Muscle of leg (tissue), 11 donors: ENCODE measurements around the gene TMOD1. TPM values are rescaled to one million over a fixed set of nuclear protein-coding genes. Genes with fewer than 3 reads are reported as not detected.

ENCODE experiments used
- DNase-seq: peaks from one replicate; pipeline ENCODE4 v3.0.0; 2013
- H3K27ac ChIP-seq: one replicate; pipeline ENCODE4 v1.5.1; 2013; ENCODE audit warnings: mild to moderate bottlenecking, low read length, control low read depth
- H3K27me3 ChIP-seq: one replicate; pipeline ENCODE4 v1.6.1; 2013; ENCODE audit warnings: low read length; ENCODE audit not compliant: control insufficient read depth, insufficient read depth
- H3K36me3 ChIP-seq: one replicate; pipeline ENCODE4 v1.6.1; 2013; ENCODE audit warnings: low read length; ENCODE audit not compliant: control insufficient read depth, insufficient read depth
- H3K4me1 ChIP-seq: one replicate; pipeline ENCODE4 v1.6.1; 2013; ENCODE audit warnings: low read length; ENCODE audit not compliant: control insufficient read depth, insufficient read depth
- H3K4me3 ChIP-seq: one replicate; pipeline ENCODE4 v1.5.1; 2013; ENCODE audit warnings: low read length, control low read depth
- H3K9me3 ChIP-seq: replicated peaks from 2 replicates; pipeline ENCODE4 v1.6.1; 2013; ENCODE audit warnings: low read depth, low read length; ENCODE audit not compliant: control insufficient read depth
- WGBS: methylation state at CpG from one replicate; pipeline ENCODE4 v1.1.5; 2013; ENCODE audit warnings: missing lambda C conversion rate; ENCODE audit not compliant: insufficient coverage; 5-methylcytosine and 5-hydroxymethylcytosine counted together
- polyA plus RNA-seq, 8 donors: library from polyadenylated mRNA; unstranded; fragments of 120-200 nt; gene quantifications; one replicate each; pipeline versions ENCODE4 v1.2.1 to v1.2.3, GENCODE V29; 2013; ENCODE audit warnings: inconsistent platforms in 1 of 8, low replicate concordance in 1 of 8; ENCODE audit not compliant: insufficient read length in 8 of 8, insufficient read depth in 1 of 8
- total RNA-seq: library from RNA; stranded (reverse); fragments of 120-200 nt; gene quantifications from one replicate; pipeline ENCODE4 v1.2.4, GENCODE V29; 2013

Gene TMOD1
- total and polyA plus RNA-seq, 9 donors = 46.1 to 139 (median 102) TPM

DNA sequence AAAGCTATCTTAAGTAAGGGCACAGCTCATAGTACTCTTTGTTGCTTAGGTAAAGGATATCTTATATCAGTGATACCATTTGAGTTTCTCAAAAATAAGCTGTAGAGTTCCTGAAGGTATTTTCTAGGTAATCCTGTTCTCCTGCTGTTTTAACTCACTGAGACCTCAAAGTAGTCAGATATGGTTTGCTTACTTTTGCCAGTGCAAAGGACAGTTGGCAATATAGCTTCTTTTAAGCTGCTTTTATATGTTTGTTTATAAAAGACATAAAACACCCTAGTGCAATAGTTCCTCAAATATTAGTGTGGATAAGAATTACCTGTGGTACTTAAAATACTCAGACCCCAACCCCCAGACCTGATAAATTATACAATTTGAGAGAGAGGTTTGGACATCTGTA is 144.3 kb downstream of the TMOD1 start:
- H3K36me3 ChIP-seq = peaks cover 21% of the 10 kb centered on the region
- no peak overlapping the region for H3K4me3 ChIP-seq
- no peaks in the 10 kb centered on the region for H3K9me3 ChIP-seq
- DNase-seq = no peak
- no peak overlapping the region for H3K27ac ChIP-seq
- H3K27me3 ChIP-seq = no peaks in the 10 kb centered on the region
- H3K4me1 ChIP-seq = no peaks in the 10 kb centered on the region

DNA sequence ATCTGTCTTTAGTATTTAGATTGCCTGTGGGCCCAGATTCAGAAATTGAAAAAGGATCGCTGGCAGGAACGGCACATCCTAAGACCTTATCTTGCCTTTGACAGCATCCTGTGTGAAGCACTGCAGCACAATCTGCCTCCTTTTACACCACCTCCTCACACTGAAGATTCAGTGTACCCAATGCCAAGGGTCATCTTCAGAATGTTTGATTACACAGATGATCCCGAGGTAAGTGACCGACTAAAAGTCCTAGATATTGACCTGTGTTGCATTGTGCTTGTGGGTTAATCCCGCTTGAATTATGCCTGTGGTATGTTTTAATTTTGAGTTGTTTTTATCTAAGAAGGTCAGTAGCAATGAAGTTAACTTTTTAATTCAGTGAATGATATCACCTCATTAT is 146.5 kb downstream of the TMOD1 start:
- DNase-seq = no peak
- Histone ChIP-seq H3K9me3 (no peaks in the 10 kb centered on the region), H3K36me3 (peaks cover 30% of the 10 kb centered on the region), H3K27ac (no peak overlapping the region), H3K4me1 (no peaks in the 10 kb centered on the region), H3K4me3 (no peak overlapping the region), H3K27me3 (no peaks in the 10 kb centered on the region)
- WGBS = 95% methylated on average over 4 of the region's 5 CpGs

Other genes with a start within 250 kb of the TMOD1 start
- gene CCDC180, start 194.0 kb upstream of the TMOD1 start, total RNA-seq = 7.4 TPM
- 10 to 100 TPM in 3 of 8 donors, 1 to 10 TPM in 5; 4.5 to 16.0 (median 8.2) TPM for gene CCDC180, start 194.0 kb upstream of the TMOD1 start, polyA plus RNA-seq
- 4.3 TPM for gene TDRD7, start 89.6 kb upstream of the TMOD1 start, total RNA-seq
- 1 to 10 TPM; 2.9 to 4.9 (median 4.3) TPM for gene TDRD7, start 89.6 kb upstream of the TMOD1 start, polyA plus RNA-seq
- 19.6 TPM for gene TSTD2, start 131.7 kb downstream of the TMOD1 start, total RNA-seq
- gene TSTD2, start 131.7 kb downstream of the TMOD1 start, polyA plus RNA-seq = 10 to 100 TPM; 17.6 to 30.4 (median 19.4) TPM
- 27.8 TPM for gene NCBP1, start 132.2 kb downstream of the TMOD1 start, total RNA-seq
- 10 to 100 TPM; 28.4 to 43.4 (median 35.0) TPM for gene NCBP1, start 132.2 kb downstream of the TMOD1 start, polyA plus RNA-seq
- gene XPA, start 195.7 kb downstream of the TMOD1 start, total RNA-seq = 18.4 TPM
- gene XPA, start 195.7 kb downstream of the TMOD1 start, polyA plus RNA-seq = 10 to 100 TPM; 18.2 to 22.9 (median 20.7) TPM